Stomach (tissue), 9 donors: ENCODE measurements around the gene DIS3L2. TPM values are rescaled to one million over a fixed set of nuclear protein-coding genes. Genes with fewer than 3 reads are reported as not detected.
"Not testable (repeated sequence)": the region's sequence is repeated elsewhere in the genome, so short reads cannot be mapped to it uniquely, and the experiment has no call there.

ENCODE experiments used
- DNase-seq, 2 donors: peaks; one replicate each; pipeline versions ENCODE4 v3.0.0 to v3.0.0-alpha.2; 2013 to 2019
- H3K27ac ChIP-seq, 5 donors: fragments of 200-600 bp in 4 of 5; sonication (generic) in 4 of 5; one replicate each; pipeline ENCODE4 v1.5.1; 2013 to 2019; ENCODE audit warnings: mild to moderate bottlenecking in 1 of 5, moderate library complexity in 1 of 5
- H3K27me3 ChIP-seq, 3 donors: fragments of 200-600 bp; sonication (generic); one replicate each; pipeline ENCODE4 v1.5.1; 2017 to 2019; ENCODE audit warnings: mixed run types in 1 of 3
- H3K36me3 ChIP-seq, 4 donors: fragments of 200-600 bp; sonication (generic); 1 replicate in 3 of 4; 2 replicates in 1 of 4; pipeline ENCODE4 v1.5.1; 2016 to 2019
- H3K4me1 ChIP-seq, 4 donors: fragments of 200-600 bp; sonication (generic); one replicate each; pipeline ENCODE4 v1.5.1; 2016 to 2019
- H3K4me3 ChIP-seq, 4 donors: fragments of 200-600 bp; sonication (generic) in 3 of 4; one replicate each; pipeline ENCODE4 v1.5.1; 2016 to 2019; ENCODE audit warnings: mild to moderate bottlenecking in 1 of 4
- H3K9me3 ChIP-seq, 4 donors: fragments of 200-600 bp; sonication (generic); one replicate each; pipeline ENCODE4 v1.5.1; 2016 to 2019
- CTCF ChIP-seq, 7 experiments: fragments of 450-650 bp in 4 of 7; fragments of 200-600 bp in 3 of 7; sonication (generic) in 3 of 7; IDR thresholded peaks; one replicate each; pipeline ENCODE4 v1.5.1; 2016 to 2019; ENCODE audit warnings: antibody characterized with exemption in 7 of 7, control low read depth in 2 of 7, mild to moderate bottlenecking in 1 of 7
- EP300 ChIP-seq: sonication (generic); formaldehyde crosslinking; IDR thresholded peaks from one replicate; pipeline ENCODE4 v1.6.1; 2017; ENCODE audit warnings: antibody characterized with exemption
- POLR2A ChIP-seq, 4 donors: fragments of 450-650 bp; IDR thresholded peaks; one replicate each; pipeline ENCODE4 v1.6.1; 2016; ENCODE audit warnings: antibody characterized with exemption in 4 of 4, control low read depth in 2 of 4, mild to moderate bottlenecking in 1 of 4, moderate library complexity in 1 of 4
- POLR2AphosphoS5 ChIP-seq, 3 donors: sonication (generic); formaldehyde crosslinking; IDR thresholded peaks; one replicate each; pipeline ENCODE4 v1.6.1; 2016; ENCODE audit warnings: antibody characterized with exemption in 3 of 3
- WGBS, 5 donors: extraction: QIAGEN DNeasy Blood & Tissue Kit in 3 of 5; methylation state at CpG; one replicate each; pipeline versions ENCODE4 v1.1.5 to v1.1.7; 2013 to 2018; 5-methylcytosine and 5-hydroxymethylcytosine counted together
- intact Hi-C: fragments of 100-400 bp; cut with DNase I; formaldehyde crosslinking; loops from one replicate; pipeline ENCODE4 v1.15.1; 2023; ENCODE audit warnings: low total_unique reads
- polyA plus RNA-seq, 3 donors: library from polyadenylated mRNA; stranded (reverse); fragments of 200-250 nt; gene quantifications; one replicate each; pipeline ENCODE4 v1.2.3, GENCODE V29; 2013
- total RNA-seq, 5 donors: library from RNA; depleted of rRNA; stranded (reverse); fragments of >200 nt; gene quantifications; one replicate each; pipeline versions ENCODE4 v1.1.0 to v1.2.3, GENCODE V29; 2014 to 2016
- donor health status: healthy with polysubstance abuse.
- donor health status: Bipolar disorder and iron deficiency.
- donor health status: healthy.

The DIS3L2 gene
- total and polyA plus RNA-seq, 8 donors: 10.4 to 124 (median 26.8) TPM

- H3K9me3 ChIP-seq, H3K27ac ChIP-seq, H3K4me1 ChIP-seq, H3K4me3 ChIP-seq, intact Hi-C loops, H3K27me3 ChIP-seq: not testable (repeated sequence)
- H3K36me3 ChIP-seq: peaks cover 0 to 48% (median 31%) of the 10 kb centered on the region in 4 donors
- 48 to 86% (median 68%) methylated on average over 4 to 15 of the region's 15 CpGs for WGBS, 5 donors
- peak in 4 of 7 experiments; percentile 15 to 43 (median 33) for TF ChIP-seq CTCF (IDR thresholded peaks at IDR 0.05)
- DNase-seq: peak in 1 of 2 donors; percentile 11
These were observed 373.8 kb downstream of the DIS3L2 start for GRCh38 chr2:232335206-232335858.

GRCh38 chr2:232335859-232336215, 374.3 kb downstream of the DIS3L2 start:
- peak in 1 of 2 donors; percentile 14 for DNase-seq
- intact Hi-C loops: no loop called here

GRCh38 chr2:232336241-232336736, 374.8 kb downstream of the DIS3L2 start:
- intact Hi-C loops: no loop called here
- H3K9me3 ChIP-seq: no peaks in the 10 kb centered on the region
- no peak overlapping the region for H3K4me3 ChIP-seq
- whole genome bisulfite sequencing, 5 donors: 87 to 96% (median 93%) methylated on average over 10 to 15 of the region's 15 CpGs
- peak in 1 of 2 donors; percentile 21 for DNase-seq
- H3K4me1 ChIP-seq: no peaks in the 10 kb centered on the region
- H3K27me3 ChIP-seq: no peaks in the 10 kb centered on the region
- H3K27ac ChIP-seq: no peak overlapping the region
- TF ChIP-seq POLR2A (IDR thresholded peaks at IDR 0.05) (no peak), POLR2AphosphoS5 (IDR thresholded peaks at IDR 0.05) (no peak), EP300 (no peak), CTCF (IDR thresholded peaks at IDR 0.05) (no peak)
- H3K36me3 ChIP-seq: peaks cover 0 to 55% (median 31%) of the 10 kb centered on the region in 4 donors

More at GRCh38 chr2:232335859-232336215, 374.3 kb downstream of the DIS3L2 start:
- 89 to 100% (median 96%) methylated on average over 2 to 4 of the region's 4 CpGs for WGBS, 5 donors
- no peaks in the 10 kb centered on the region for H3K27me3 ChIP-seq
- no peak overlapping the region for H3K27ac ChIP-seq
- TF ChIP-seq POLR2A (IDR thresholded peaks at IDR 0.05) (no peak), EP300 (no peak), CTCF (IDR thresholded peaks at IDR 0.05) (no peak), POLR2AphosphoS5 (IDR thresholded peaks at IDR 0.05) (no peak)
- H3K4me3 ChIP-seq: no peak overlapping the region
- no peaks in the 10 kb centered on the region for H3K4me1 ChIP-seq
- peaks cover 0 to 50% (median 31%) of the 10 kb centered on the region in 4 donors for H3K36me3 ChIP-seq
- no peaks in the 10 kb centered on the region for H3K9me3 ChIP-seq

GRCh38 chr2:232336981-232337720, 375.6 kb downstream of the DIS3L2 start:
- Histone ChIP-seq H3K9me3 (no peaks in the 10 kb centered on the region), H3K4me1 (no peaks in the 10 kb centered on the region), H3K4me3 (no peak overlapping the region), H3K27me3 (no peaks in the 10 kb centered on the region), H3K27ac (no peak overlapping the region), H3K36me3 (peaks cover 0 to 56% (median 31%) of the 10 kb centered on the region in 4 donors)
- 84 to 89% (median 86%) methylated on average over 11 to 18 of the region's 18 CpGs for WGBS, 5 donors
- TF ChIP-seq EP300 (no peak), POLR2A (IDR thresholded peaks at IDR 0.05) (no peak), POLR2AphosphoS5 (IDR thresholded peaks at IDR 0.05) (no peak), CTCF (IDR thresholded peaks at IDR 0.05) (no peak)
- DNase-seq: peak in 1 of 2 donors; percentile 22
- intact Hi-C loops: no loop called here

GRCh38 chr2:232338094-232338758, 376.7 kb downstream of the DIS3L2 start:
- H3K4me1 ChIP-seq, H3K4me3 ChIP-seq, H3K9me3 ChIP-seq, H3K27me3 ChIP-seq, intact Hi-C loops, DNase-seq, H3K27ac ChIP-seq: not testable (repeated sequence)
- 79 to 98% (median 90%) methylated on average over 2 to 12 of the region's 16 CpGs for WGBS, 5 donors
- peaks cover 0 to 56% (median 31%) of the 10 kb centered on the region in 4 donors for H3K36me3 ChIP-seq
